NCI-H1092 (cell line): ENCODE results near the gene NLRP10.

Experiments used
- DNase-seq: peaks from one replicate; lab custom pipeline; 2025; lab: John Stamatoyannopoulos, UW

The NLRP10 gene

GRCh38 chr11:7974668-7975067, 9.4 kb upstream of the NLRP10 start:
- no peak for DNase-seq

- DNase-seq, result no peak
These were observed 7.8 kb upstream of the NLRP10 start for GRCh38 chr11:7973011-7973410.

GRCh38 chr11:7971846-7972245, 6.6 kb upstream of the NLRP10 start:
- DNase-seq, result no peak

GRCh38 chr11:7969756-7970646, 4.8 kb upstream of the NLRP10 start:
- DNase-seq, result no peak

- DNase-seq, result no peak
These were observed 3.4 kb upstream of the NLRP10 start for GRCh38 chr11:7968686-7969085.

- no peak for DNase-seq
These were observed 2.6 kb upstream of the NLRP10 start for GRCh38 chr11:7967826-7968225.

- DNase-seq, result no peak
These were observed 1.9 kb upstream of the NLRP10 start for GRCh38 chr11:7967097-7967496.

- DNase-seq, result no peak
These were observed 374 bp downstream of the NLRP10 start for GRCh38 chr11:7964873-7965272.

- no peak for DNase-seq
These were observed 986 bp downstream of the NLRP10 start for GRCh38 chr11:7964261-7964660.

- DNase-seq, result no peak
These were observed 10.1 kb downstream of the NLRP10 start for GRCh38 chr11:7955191-7955590.

GRCh38 chr11:7949934-7950333, 15.3 kb downstream of the NLRP10 start:
- no peak for DNase-seq

- DNase-seq, result no peak
These were observed 21.1 kb downstream of the NLRP10 start for GRCh38 chr11:7944123-7944522.

GRCh38 chr11:7941608-7942007, 23.6 kb downstream of the NLRP10 start, which contains the start of gene OR10A3:
OR10A3 (minus strand) TSS chr11:7941708; CDS start chr11:7939520, 2,188 bp downstream.
- no peak for DNase-seq

- no peak for DNase-seq
These were observed 24.1 kb downstream of the NLRP10 start for GRCh38 chr11:7941146-7941545.

- DNase-seq, result no peak
These were observed 28.6 kb downstream of the NLRP10 start for GRCh38 chr11:7936615-7937014.

GRCh38 chr11:7931168-7931567, 34.1 kb downstream of the NLRP10 start, which contains the start of gene OR10A6:
OR10A6 (minus strand) TSS chr11:7931268; CDS start chr11:7928662, 2,606 bp downstream.
- DNase-seq, result no peak

- DNase-seq, result no peak
These were observed 37.6 kb downstream of the NLRP10 start for GRCh38 chr11:7927635-7928034.

GRCh38 chr11:7924536-7924935, 40.7 kb downstream of the NLRP10 start:
- no peak for DNase-seq

GRCh38 chr11:7918141-7918540, 47.1 kb downstream of the NLRP10 start:
- no peak for DNase-seq
